H1 (cell line): Measurements from ENCODE around the gene COA5. TPM values are rescaled to one million over a fixed set of nuclear protein-coding genes. Genes with fewer than 3 reads are reported as not detected.

Source experiments
- CTCF ChIA-PET: fragments of 300-600 bp; sonication (Branson Sonifier 250); formaldehyde crosslinking; loops from one replicate; lab custom pipeline; 2021; ENCODE audit not compliant: partially characterized antibody; lab: Charles Lee
- POLR2A ChIA-PET: fragments of 300-600 bp; sonication (Branson Sonifier 250); formaldehyde crosslinking; loops from one replicate; lab custom pipeline; 2021; ENCODE audit warnings: inconsistent platforms; ENCODE audit not compliant: partially characterized antibody; lab: Charles Lee
- DNase-seq, 2 experiments: peaks; one replicate each; pipeline versions ENCODE4 v3.0.0 to v3.0.0-alpha.2; 2010 to 2022; ENCODE audit warnings: low spot score in 2 of 2, low read depth in 1 of 2, mixed read lengths in 1 of 2
- FAIRE-seq: peaks from 2 replicates; lab custom pipeline; 2011; peaks lifted over from hg19 to GRCh38; lab: Jason Lieb, UNC
- H2AFZ ChIP-seq: 2 replicates; pipeline ENCODE4 v1.8.1; 2012; ENCODE audit warnings: low read length, inconsistent platforms
- H2AK5ac ChIP-seq: 2 replicates; pipeline ENCODE4 v1.6.1; 2013; ENCODE audit warnings: low read depth, low read length
- H2BK120ac ChIP-seq: replicated peaks from 2 replicates; pipeline ENCODE3; 2013; ENCODE audit warnings: low read depth, low read length, inconsistent platforms
- H2BK12ac ChIP-seq: 2 replicates; pipeline ENCODE4 v1.6.1; 2013; ENCODE audit warnings: low read depth, low read length
- H2BK15ac ChIP-seq: 2 replicates; pipeline ENCODE4 v1.6.1; 2013; ENCODE audit warnings: low read length
- H2BK20ac ChIP-seq: 2 replicates; pipeline ENCODE4 v1.6.1; 2013; ENCODE audit warnings: low read length
- H2BK5ac ChIP-seq: 2 replicates; pipeline ENCODE4 v1.6.1; 2013; ENCODE audit warnings: low read depth, low read length
- H3K14ac ChIP-seq: 2 replicates; pipeline ENCODE4 v1.6.1; 2013; ENCODE audit warnings: inconsistent platforms; ENCODE audit not compliant: insufficient read length
- H3K18ac ChIP-seq: 2 replicates; pipeline ENCODE4 v1.6.1; 2013; ENCODE audit warnings: low read length; ENCODE audit errors: extremely low read depth
- H3K23ac ChIP-seq: 2 replicates; pipeline ENCODE4 v1.6.1; 2013; ENCODE audit warnings: inconsistent platforms; ENCODE audit not compliant: insufficient read length
- H3K23me2 ChIP-seq: 2 replicates; pipeline ENCODE4 v1.6.1; 2013; ENCODE audit warnings: low read depth, low read length
- H3K27ac ChIP-seq: 2 replicates; pipeline ENCODE4 v1.6.1; 2011; ENCODE audit warnings: low read depth, low read length, inconsistent platforms
- H3K27me3 ChIP-seq, 4 experiments: replicated peaks in 1 of 4; 1 replicate in 1 of 4; 2 replicates in 3 of 4; pipeline versions ENCODE4 v1.6.1 to v1.8.1; 2011 to 2013; ENCODE audit warnings: low read length in 3 of 4, mild to moderate bottlenecking in 3 of 4, inconsistent platforms in 2 of 4, mixed read lengths in 2 of 4, moderate library complexity in 1 of 4; ENCODE audit not compliant: control insufficient read depth in 3 of 4, insufficient read depth in 3 of 4; ENCODE audit errors: extremely low read depth in 1 of 4
- H3K36me3 ChIP-seq, 4 experiments: 2 replicates each; pipeline versions ENCODE4 v1.6.1 to v1.8.1; 2011 to 2013; ENCODE audit warnings: mild to moderate bottlenecking in 4 of 4, low read length in 3 of 4, moderate library complexity in 2 of 4, control low read depth in 1 of 4, inconsistent platforms in 1 of 4; ENCODE audit not compliant: insufficient read depth in 4 of 4, control insufficient read depth in 2 of 4
- H3K4ac ChIP-seq: replicated peaks from 2 replicates; pipeline ENCODE3; 2013; ENCODE audit warnings: low read length, low read depth, mixed read lengths, inconsistent platforms; ENCODE audit not compliant: insufficient read length
- H3K4me1 ChIP-seq, 4 experiments: replicated peaks in 1 of 4; 1 replicate in 1 of 4; 2 replicates in 3 of 4; pipeline versions ENCODE4 v1.6.1 to v1.8.1; 2011 to 2013; ENCODE audit warnings: low read length in 3 of 4, inconsistent platforms in 2 of 4, mixed read lengths in 1 of 4; ENCODE audit not compliant: insufficient read depth in 4 of 4, control insufficient read depth in 3 of 4
- H3K4me2 ChIP-seq, 2 experiments: 2 replicates each; pipeline versions ENCODE4 v1.6.1 to v1.8.1; 2011 to 2013; ENCODE audit warnings: low read depth in 2 of 2, low read length in 2 of 2, control low read depth in 1 of 2, inconsistent platforms in 1 of 2, mild to moderate bottlenecking in 1 of 2; ENCODE audit not compliant: insufficient read depth in 1 of 2
- H3K4me3 ChIP-seq, 4 experiments: fragments of 200-600, 300-600 bp in 1 of 4; sonication (generic), shearing (Covaris generic), sonication (Bioruptor Twin) in 1 of 4; 2 replicates each; pipeline versions ENCODE4 v1.5.1 to v1.8.1; 2011 to 2016; ENCODE audit warnings: low read length in 4 of 4, low read depth in 3 of 4, control low read depth in 2 of 4, inconsistent platforms in 2 of 4, mild to moderate bottlenecking in 2 of 4, mixed read lengths in 1 of 4, moderate library complexity in 1 of 4; ENCODE audit not compliant: insufficient read depth in 2 of 4; ENCODE audit errors: extremely low read depth in 1 of 4
- H3K56ac ChIP-seq: replicated peaks from 2 replicates; pipeline ENCODE3; 2013; ENCODE audit warnings: low read depth, mild to moderate bottlenecking, mixed read lengths, low read length, inconsistent platforms; ENCODE audit not compliant: insufficient read length
- H3K79me1 ChIP-seq: 2 replicates; pipeline ENCODE4 v1.6.1; 2013; ENCODE audit warnings: low read depth, low read length, control low read depth
- H3K79me2 ChIP-seq, 2 experiments: 2 replicates each; pipeline versions ENCODE4 v1.6.1 to v1.8.1; 2012 to 2013; ENCODE audit warnings: low read length in 2 of 2, mild to moderate bottlenecking in 2 of 2, inconsistent platforms in 1 of 2; ENCODE audit not compliant: insufficient read depth in 2 of 2, control insufficient read depth in 1 of 2
- H3K9ac ChIP-seq, 4 experiments: replicated peaks in 1 of 4; 1 replicate in 1 of 4; 2 replicates in 3 of 4; pipeline versions ENCODE4 v1.6.1 to v1.8.1; 2011 to 2013; ENCODE audit warnings: low read depth in 3 of 4, low read length in 3 of 4, control low read depth in 2 of 4, mild to moderate bottlenecking in 2 of 4, moderate library complexity in 2 of 4, inconsistent platforms in 1 of 4; ENCODE audit errors: extremely low read depth in 1 of 4
- H3K9me3 ChIP-seq, 2 experiments: 2 replicates each; pipeline versions ENCODE4 v1.6.1 to v1.8.1; 2012 to 2013; ENCODE audit warnings: mild to moderate bottlenecking in 2 of 2, moderate library complexity in 2 of 2, control low read depth in 1 of 2, inconsistent platforms in 1 of 2, low read depth in 1 of 2, low read length in 1 of 2, mixed read lengths in 1 of 2; ENCODE audit not compliant: insufficient read depth in 2 of 2
- H4K20me1 ChIP-seq, 2 experiments: replicated peaks in 1 of 2; 2 replicates each; pipeline versions ENCODE3 to v1.8.1; 2011 to 2013; ENCODE audit warnings: inconsistent platforms in 2 of 2, low read length in 2 of 2, mild to moderate bottlenecking in 1 of 2; ENCODE audit not compliant: insufficient read depth in 2 of 2, control insufficient read depth in 1 of 2
- H4K5ac ChIP-seq: 2 replicates; pipeline ENCODE4 v1.6.1; 2013; ENCODE audit warnings: low read length, low read depth, mixed read lengths, inconsistent platforms; ENCODE audit not compliant: insufficient read length
- H4K8ac ChIP-seq: 2 replicates; pipeline ENCODE4 v1.8.0; 2013; ENCODE audit warnings: mild to moderate bottlenecking, moderate library complexity, low read length, inconsistent platforms; ENCODE audit not compliant: insufficient read depth; ENCODE audit errors: extremely low read depth
- H4K91ac ChIP-seq: replicated peaks from 2 replicates; pipeline ENCODE3; 2013; ENCODE audit warnings: low read length, mixed read lengths, inconsistent platforms; ENCODE audit not compliant: insufficient read length
- BRCA1 ChIP-seq: IDR thresholded peaks from 2 replicates; pipeline ENCODE4 v1.6.1; 2012; ENCODE audit warnings: low read depth, low read length, improper control_type of control experiment
- CHD1 ChIP-seq: IDR thresholded peaks from 2 replicates; pipeline ENCODE4 v1.6.1; 2012; ENCODE audit warnings: low read depth, low read length, improper control_type of control experiment
- HDAC6 ChIP-seq: IDR thresholded peaks from one replicate; pipeline ENCODE4 v1.7.1; 2012; ENCODE audit warnings: low read depth, mild to moderate bottlenecking, inconsistent platforms, low read length, moderate library complexity
- JUN ChIP-seq: IDR thresholded peaks from 2 replicates; pipeline ENCODE4 v1.6.1; 2011; ENCODE audit warnings: low read depth, mild to moderate bottlenecking, improper control_type of control experiment, low read length
- POLR2AphosphoS5 ChIP-seq: IDR thresholded peaks from 2 replicates; pipeline ENCODE4 v1.6.1; 2011; ENCODE audit warnings: low read depth, low read length
- RBBP5 ChIP-seq: IDR thresholded peaks from 2 replicates; pipeline ENCODE4 v1.7.1; 2012; ENCODE audit warnings: low read depth, mild to moderate bottlenecking, inconsistent platforms, low read length, moderate library complexity, borderline replicate concordance
- RXRA ChIP-seq: IDR thresholded peaks from 2 replicates; pipeline ENCODE4 v1.6.1; 2011; ENCODE audit warnings: low read depth, mild to moderate bottlenecking, low read length, moderate library complexity; ENCODE audit not compliant: insufficient read depth
- SIN3A ChIP-seq, 2 experiments: IDR thresholded peaks in 1 of 2; conservative IDR thresholded peaks in 1 of 2; 2 replicates each; pipeline ENCODE4 v1.6.1; 2011 to 2012; ENCODE audit warnings: low read length in 2 of 2, improper control_type of control experiment in 1 of 2, low read depth in 1 of 2, mild to moderate bottlenecking in 1 of 2
- SIX5 ChIP-seq: IDR thresholded peaks from 2 replicates; pipeline ENCODE4 v1.6.1; 2011; ENCODE audit warnings: mild to moderate bottlenecking, low read depth, low read length
- TAF1 ChIP-seq: IDR thresholded peaks from 2 replicates; pipeline ENCODE4 v1.6.1; 2011; ENCODE audit warnings: mild to moderate bottlenecking, low read depth, low read length
- TAF7 ChIP-seq: optimal IDR thresholded peaks from 2 replicates; pipeline ENCODE3; 2011; ENCODE audit warnings: low read depth, mild to moderate bottlenecking, inconsistent platforms, low read length, moderate library complexity, borderline replicate concordance
- WGBS, 2 experiments: shearing (Covaris generic) in 1 of 2; methylation state at CpG; one replicate each; pipeline versions ENCODE4 v1.1.6 to v1.1.7; 2013 to 2015; ENCODE audit warnings: low lambda C conversion rate in 2 of 2, mixed read lengths in 2 of 2, inconsistent platforms in 1 of 2, low coverage in 1 of 2, missing lambda C conversion rate in 1 of 2; ENCODE audit not compliant: insufficient replicate concordance in 2 of 2, insufficient coverage in 1 of 2, insufficient read length in 1 of 2; ENCODE audit errors: extremely low coverage in 1 of 2, missing lambda C conversion rate in 1 of 2; 5-methylcytosine and 5-hydroxymethylcytosine counted together
- polyA plus RNA-seq, 7 experiments: library from polyadenylated mRNA; depleted of rRNA in 3 of 7; stranded (reverse) in 5 of 7; unstranded in 2 of 7; fragments of >200 nt in 5 of 7; fragments of 200-250 nt in 2 of 7; gene quantifications; 1 replicate in 5 of 7; 2 replicates in 1 of 7; 4 replicates in 1 of 7; pipeline versions ENCODE4 v1.2.1 to v1.2.3, GENCODE V29; 2011 to 2013; ENCODE audit warnings: missing spikeins in 2 of 7, mixed read lengths in 2 of 7
- total RNA-seq: library from RNA; stranded (reverse); fragmentation: NEBNext Ultra II Directional; extraction: Animal tissue kit (Norgen Biotek cat#: 25700); gene quantifications from 2 replicates; pipeline ENCODE4 v1.2.1, GENCODE V29; 2021

The COA5 gene
- total and polyA plus RNA-seq, 2 of the 8 experiments (the other 6 are each of a cell fraction or from before 2014, with no cell fraction given): 20.3 to 24.7 TPM

GRCh38 chr2:98550165-98550564, 58.1 kb downstream of the COA5 start:
- Histone ChIP-seq H3K23ac (no peak overlapping the region), H4K8ac (no peak overlapping the region), H2BK5ac (no peak overlapping the region), H3K56ac (no peak overlapping the region), H3K4me1 (no peaks in the 10 kb centered on the region), H2BK20ac (no peak overlapping the region), H2BK12ac (no peak overlapping the region), H2BK15ac (no peak overlapping the region), H3K27ac (no peak overlapping the region), H3K23me2 (no peaks in the 10 kb centered on the region), H2AK5ac (no peak overlapping the region), H4K91ac (no peak overlapping the region), H2AFZ (no peak overlapping the region), H3K27me3 (no peaks in the 10 kb centered on the region), H3K9me3 (no peaks in the 10 kb centered on the region), H4K20me1 (peaks cover 0 to 3% of the 10 kb centered on the region in 2 experiments), H3K79me2 (no peaks in the 10 kb centered on the region), H3K36me3 (peaks cover 17 to 46% (median 39%) of the 10 kb centered on the region in 4 experiments), H3K4ac (no peak overlapping the region), H2BK120ac (no peak overlapping the region), H3K4me3 (no peak overlapping the region), H3K18ac (no peak overlapping the region), H3K79me1 (no peaks in the 10 kb centered on the region), H3K14ac (no peak overlapping the region), H3K4me2 (no peak overlapping the region), H3K9ac (no peak overlapping the region), H4K5ac (no peak overlapping the region)
- TF ChIP-seq HDAC6 (no peak), CHD1 (no peak), JUN (no peak), RBBP5 (no peak), TAF7 (no peak), SIN3A (conservative IDR thresholded peaks at IDR 0.05 in 1 of 2, IDR thresholded peaks at IDR 0.05 in 1 of 2; ENCODE audit: low read depth in 1 of 2, low read length in 2 of 2) (no peak), RXRA (no peak), SIX5 (no peak), BRCA1 (no peak), TAF1 (no peak), POLR2AphosphoS5 (no peak)
- DNase-seq (no peak), FAIRE-seq (no peak)
- WGBS, 2 experiments: 98% methylated on average over 4 of the region's 4 CpGs; no CpG with 5 or more reads in 1 of the 2 experiments
- ChIA-PET POLR2A (no interaction called here), CTCF (no interaction called here)
